Gastrocnemius medialis (tissue), 4 donors: ENCODE data around the gene NCK2. TPM values are rescaled to one million over a fixed set of nuclear protein-coding genes. Genes with fewer than 3 reads are reported as not detected.

Experiments used
- ATAC-seq, 2 donors: fragments of 150-250 bp; one replicate each; pipeline ENCODE4 v1.9.1; 2016
- DNase-seq, 2 donors: peaks; one replicate each; pipeline ENCODE4 v3.0.0-alpha.2; 2019
- H3K27ac ChIP-seq, 4 donors: fragments of 200-600 bp; sonication (generic); 1 replicate in 1 of 4; 2 replicates in 3 of 4; pipeline ENCODE4 v1.5.1; 2016 to 2018; ENCODE audit warnings: mild to moderate bottlenecking in 2 of 4, moderate library complexity in 1 of 4
- H3K27me3 ChIP-seq, 3 donors: fragments of 200-600 bp; sonication (generic) in 2 of 3; 1 replicate in 1 of 3; 2 replicates in 2 of 3; pipeline versions ENCODE4 v1.5.1 to v1.6.0; 2016 to 2019; ENCODE audit warnings: mild to moderate bottlenecking in 1 of 3, moderate library complexity in 1 of 3
- H3K36me3 ChIP-seq, 2 donors: fragments of 200-600 bp; sonication (generic) in 1 of 2; one replicate each; pipeline ENCODE4 v1.5.1; 2017 to 2018
- H3K4me1 ChIP-seq, 2 donors: fragments of 200-600 bp; sonication (generic) in 1 of 2; one replicate each; pipeline ENCODE4 v1.5.1; 2016 to 2017; ENCODE audit warnings: mild to moderate bottlenecking in 2 of 2
- H3K4me3 ChIP-seq, 4 donors: fragments of 200-600 bp; sonication (generic) in 3 of 4; 1 replicate in 1 of 4; 2 replicates in 3 of 4; pipeline ENCODE4 v1.5.1; 2016 to 2019; ENCODE audit warnings: mild to moderate bottlenecking in 2 of 4
- H3K9me3 ChIP-seq, 3 donors: fragments of 200-600 bp; sonication (generic) in 2 of 3; 1 replicate in 1 of 3; 2 replicates in 2 of 3; pipeline ENCODE4 v1.5.1; 2016 to 2019
- CTCF ChIP-seq, 5 experiments: fragments of 450-650 bp in 3 of 5; fragments of 200-600 bp in 2 of 5; sonication (generic) in 2 of 5; IDR thresholded peaks in 4 of 5; conservative IDR thresholded peaks in 1 of 5; 1 replicate in 4 of 5; 2 replicates in 1 of 5; pipeline ENCODE4 v1.5.1; 2016 to 2019; ENCODE audit warnings: antibody characterized with exemption in 5 of 5, mild to moderate bottlenecking in 3 of 5, moderate library complexity in 3 of 5
- POLR2A ChIP-seq, 2 donors: fragments of 450-650 bp; IDR thresholded peaks; one replicate each; pipeline ENCODE4 v1.6.1; 2017; ENCODE audit warnings: antibody characterized with exemption in 2 of 2, mild to moderate bottlenecking in 2 of 2, moderate library complexity in 2 of 2
- in situ Hi-C, 4 donors: fragments of 200-750 bp; cut with MboI; loops; one replicate each; pipeline versions ENCODE4 v1.15.0 to v1.8.0; 2017; ENCODE audit warnings: low sequenced_read_pairs in 4 of 4
- intact Hi-C: fragments of 100-400 bp; cut with DNase I; formaldehyde crosslinking; loops from one replicate; pipeline ENCODE4 v1.15.1; 2023; ENCODE audit warnings: low total_unique reads
- total RNA-seq, 4 donors: library from RNA; depleted of rRNA; stranded (reverse); fragments of >200 nt; gene quantifications; one replicate each; pipeline versions ENCODE4 v1.1.0 to v1.2.3, GENCODE V29; 2016

The NCK2 gene
- total RNA-seq, 4 donors from 2014 or later: 46.7 to 86.1 (median 57.9) TPM

GRCh38 chr2:105737980-105738657 lies 6.6 kb upstream of the NCK2 start:
- Histone ChIP-seq H3K4me3 (no peak overlapping the region), H3K4me1 (peaks cover 0 to 4% of the 10 kb centered on the region in 2 donors), H3K9me3 (no peaks in the 10 kb centered on the region), H3K36me3 (no peaks in the 10 kb centered on the region), H3K27ac (no peak overlapping the region), H3K27me3 (no peaks in the 10 kb centered on the region)
- ATAC-seq (no peak), DNase-seq (no peak)
- in situ Hi-C loops (loop anchor here in 1 of 4 donors (25.0 kb wide), 1 partner anchor 299 kb away; no protein-coding TSS in a partner anchor), intact Hi-C loops (no loop called here)
- no peak for TF ChIP-seq POLR2A (IDR thresholded peaks at IDR 0.05)

GRCh38 chr2:105738658-105739241 lies 6.0 kb upstream of the NCK2 start:
- in situ Hi-C loops (loop anchor here in 1 of 4 donors (25.0 kb wide), 1 partner anchor 299 kb away; no protein-coding TSS in a partner anchor), intact Hi-C loops (no loop called here)
- H3K4me3 ChIP-seq: no peak overlapping the region
- no peaks in the 10 kb centered on the region for H3K27me3 ChIP-seq
- TF ChIP-seq CTCF (IDR thresholded peaks at IDR 0.05 in 4 of 5, conservative IDR thresholded peaks at IDR 0.05 in 1 of 5) (no peak), POLR2A (IDR thresholded peaks at IDR 0.05) (no peak)
- H3K36me3 ChIP-seq: no peaks in the 10 kb centered on the region
- DNase-seq (no peak), ATAC-seq (no peak)
- H3K27ac ChIP-seq: no peak overlapping the region
- H3K4me1 ChIP-seq: peaks cover 4% of the 10 kb centered on the region in 2 donors
- H3K9me3 ChIP-seq: no peaks in the 10 kb centered on the region

GRCh38 chr2:105739426-105739825 lies 5.3 kb upstream of the NCK2 start:
- Histone ChIP-seq H3K4me1 (peaks cover 4 to 10% of the 10 kb centered on the region in 2 donors), H3K27ac (no peak overlapping the region), H3K36me3 (no peaks in the 10 kb centered on the region), H3K27me3 (no peaks in the 10 kb centered on the region), H3K4me3 (no peak overlapping the region), H3K9me3 (no peaks in the 10 kb centered on the region)
- TF ChIP-seq POLR2A (IDR thresholded peaks at IDR 0.05): no peak
- TF ChIP-seq CTCF (IDR thresholded peaks at IDR 0.05 in 4 of 5, conservative IDR thresholded peaks at IDR 0.05 in 1 of 5): no peak
- no peak for ATAC-seq
- intact Hi-C loops (no loop called here), in situ Hi-C loops (loop anchor here in 1 of 4 donors (25.0 kb wide), 1 partner anchor 298 kb away; no protein-coding TSS in a partner anchor)
- DNase-seq: no peak

GRCh38 chr2:105739944-105740530 lies 4.7 kb upstream of the NCK2 start:
- no peak for ATAC-seq

More at GRCh38 chr2:105739944-105740530, 4.7 kb upstream of the NCK2 start:
- in situ Hi-C loops: loop anchor here in 1 of 4 donors (25.0 kb wide), 1 partner anchor 297 kb away; no protein-coding TSS in a partner anchor
- H3K9me3 ChIP-seq: no peaks in the 10 kb centered on the region
- TF ChIP-seq CTCF (IDR thresholded peaks at IDR 0.05 in 4 of 5, conservative IDR thresholded peaks at IDR 0.05 in 1 of 5): no peak
- no peak for TF ChIP-seq POLR2A (IDR thresholded peaks at IDR 0.05)
- DNase-seq: no peak
- H3K27me3 ChIP-seq: no peaks in the 10 kb centered on the region
- intact Hi-C loops: loop anchor here (10.0 kb wide), 1 partner anchor 355 kb away; no protein-coding TSS in a partner anchor
- H3K4me1 ChIP-seq: peaks cover 0 to 10% of the 10 kb centered on the region in 2 donors
- no peaks in the 10 kb centered on the region for H3K36me3 ChIP-seq
- H3K4me3 ChIP-seq: no peak overlapping the region
- no peak overlapping the region for H3K27ac ChIP-seq
